HL-60 (cell line): ENCODE results near the gene MYO7A.

Source experiments
- DNase-seq, 2 experiments: peaks; one replicate each; pipeline ENCODE4 v3.0.0-alpha.2; 2010 to 2020; ENCODE audit warnings: low read depth in 1 of 2, low spot score in 1 of 2
- H3K27ac ChIP-seq: fragments of 250-450 bp; sonication (Bioruptor Pico); replicated peaks from 2 replicates; pipeline ENCODE4 v1.5.1; 2020; ENCODE audit warnings: mild to moderate bottlenecking, moderate library complexity
- H3K27me3 ChIP-seq: fragments of 250-450 bp; sonication (Bioruptor Pico); 2 replicates; pipeline ENCODE4 v1.5.1; 2021; ENCODE audit warnings: mild to moderate bottlenecking, moderate library complexity; ENCODE audit not compliant: insufficient read depth, poor library complexity, severe bottlenecking
- H3K4me3 ChIP-seq: replicated peaks from 2 replicates; pipeline ENCODE4 v1.5.1; 2011; ENCODE audit warnings: mild to moderate bottlenecking, control low read depth, low read length; ENCODE audit not compliant: insufficient read depth
- GABPA ChIP-seq: IDR thresholded peaks from 2 replicates; pipeline ENCODE4 v1.6.1; 2012; ENCODE audit warnings: low read depth
- POLR2AphosphoS5 ChIP-seq: IDR thresholded peaks from 2 replicates; pipeline ENCODE4 v1.6.1; 2012; ENCODE audit warnings: low read depth
- SPI1 ChIP-seq: IDR thresholded peaks from 2 replicates; pipeline ENCODE4 v1.6.1; 2012; ENCODE audit warnings: low read depth, mild to moderate bottlenecking, borderline replicate concordance
- TF ChIP-seq, protein P1 (sequence below): IDR thresholded peaks from 2 replicates; pipeline ENCODE4 v1.6.1; 2012; ENCODE audit warnings: low read depth; ENCODE audit not compliant: insufficient replicate concordance
- TF ChIP-seq, protein P2 (sequence below): IDR thresholded peaks from one replicate; pipeline ENCODE4 v1.5.1; 2011; ENCODE audit warnings: low read length, control low read depth, inconsistent platforms; ENCODE audit not compliant: insufficient read depth

Gene MYO7A

DNA sequence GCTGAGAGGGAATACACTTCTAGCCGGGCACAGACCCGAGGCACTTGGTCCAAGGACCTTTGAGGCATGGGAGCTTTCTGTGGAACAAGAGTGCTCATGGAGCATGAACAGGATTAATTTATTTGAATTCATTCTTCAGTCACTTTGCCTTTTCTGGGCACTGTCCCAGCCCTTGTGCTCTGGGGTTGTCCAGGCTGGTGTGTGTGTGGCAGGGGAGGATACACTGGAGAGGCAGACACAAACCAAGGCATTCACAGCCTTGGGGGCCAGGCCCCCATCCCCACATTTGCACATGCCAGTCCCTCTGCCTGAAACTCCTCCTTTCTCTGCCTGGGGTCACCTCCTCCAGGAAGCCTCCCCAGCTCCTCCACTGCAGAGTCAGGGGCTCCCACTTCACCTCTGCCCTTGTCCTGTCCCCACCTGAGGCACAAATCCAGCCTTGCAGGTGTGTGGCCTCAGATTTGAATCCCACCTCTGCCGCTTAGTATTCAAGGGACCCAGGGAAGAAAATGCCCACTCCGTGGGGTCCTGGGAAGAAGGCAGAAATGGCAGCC, 55.5 kb downstream of the MYO7A start:
- Histone ChIP-seq H3K4me3 (no peak overlapping the region), H3K27me3 (no peaks in the 10 kb centered on the region), H3K27ac (no peak overlapping the region)
- TF ChIP-seq POLR2AphosphoS5 (no peak), GABPA (no peak), SPI1 (no peak)
- TF ChIP-seq, protein P1, sequence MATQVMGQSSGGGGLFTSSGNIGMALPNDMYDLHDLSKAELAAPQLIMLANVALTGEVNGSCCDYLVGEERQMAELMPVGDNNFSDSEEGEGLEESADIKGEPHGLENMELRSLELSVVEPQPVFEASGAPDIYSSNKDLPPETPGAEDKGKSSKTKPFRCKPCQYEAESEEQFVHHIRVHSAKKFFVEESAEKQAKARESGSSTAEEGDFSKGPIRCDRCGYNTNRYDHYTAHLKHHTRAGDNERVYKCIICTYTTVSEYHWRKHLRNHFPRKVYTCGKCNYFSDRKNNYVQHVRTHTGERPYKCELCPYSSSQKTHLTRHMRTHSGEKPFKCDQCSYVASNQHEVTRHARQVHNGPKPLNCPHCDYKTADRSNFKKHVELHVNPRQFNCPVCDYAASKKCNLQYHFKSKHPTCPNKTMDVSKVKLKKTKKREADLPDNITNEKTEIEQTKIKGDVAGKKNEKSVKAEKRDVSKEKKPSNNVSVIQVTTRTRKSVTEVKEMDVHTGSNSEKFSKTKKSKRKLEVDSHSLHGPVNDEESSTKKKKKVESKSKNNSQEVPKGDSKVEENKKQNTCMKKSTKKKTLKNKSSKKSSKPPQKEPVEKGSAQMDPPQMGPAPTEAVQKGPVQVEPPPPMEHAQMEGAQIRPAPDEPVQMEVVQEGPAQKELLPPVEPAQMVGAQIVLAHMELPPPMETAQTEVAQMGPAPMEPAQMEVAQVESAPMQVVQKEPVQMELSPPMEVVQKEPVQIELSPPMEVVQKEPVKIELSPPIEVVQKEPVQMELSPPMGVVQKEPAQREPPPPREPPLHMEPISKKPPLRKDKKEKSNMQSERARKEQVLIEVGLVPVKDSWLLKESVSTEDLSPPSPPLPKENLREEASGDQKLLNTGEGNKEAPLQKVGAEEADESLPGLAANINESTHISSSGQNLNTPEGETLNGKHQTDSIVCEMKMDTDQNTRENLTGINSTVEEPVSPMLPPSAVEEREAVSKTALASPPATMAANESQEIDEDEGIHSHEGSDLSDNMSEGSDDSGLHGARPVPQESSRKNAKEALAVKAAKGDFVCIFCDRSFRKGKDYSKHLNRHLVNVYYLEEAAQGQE: no peak
- TF ChIP-seq, protein P2, sequence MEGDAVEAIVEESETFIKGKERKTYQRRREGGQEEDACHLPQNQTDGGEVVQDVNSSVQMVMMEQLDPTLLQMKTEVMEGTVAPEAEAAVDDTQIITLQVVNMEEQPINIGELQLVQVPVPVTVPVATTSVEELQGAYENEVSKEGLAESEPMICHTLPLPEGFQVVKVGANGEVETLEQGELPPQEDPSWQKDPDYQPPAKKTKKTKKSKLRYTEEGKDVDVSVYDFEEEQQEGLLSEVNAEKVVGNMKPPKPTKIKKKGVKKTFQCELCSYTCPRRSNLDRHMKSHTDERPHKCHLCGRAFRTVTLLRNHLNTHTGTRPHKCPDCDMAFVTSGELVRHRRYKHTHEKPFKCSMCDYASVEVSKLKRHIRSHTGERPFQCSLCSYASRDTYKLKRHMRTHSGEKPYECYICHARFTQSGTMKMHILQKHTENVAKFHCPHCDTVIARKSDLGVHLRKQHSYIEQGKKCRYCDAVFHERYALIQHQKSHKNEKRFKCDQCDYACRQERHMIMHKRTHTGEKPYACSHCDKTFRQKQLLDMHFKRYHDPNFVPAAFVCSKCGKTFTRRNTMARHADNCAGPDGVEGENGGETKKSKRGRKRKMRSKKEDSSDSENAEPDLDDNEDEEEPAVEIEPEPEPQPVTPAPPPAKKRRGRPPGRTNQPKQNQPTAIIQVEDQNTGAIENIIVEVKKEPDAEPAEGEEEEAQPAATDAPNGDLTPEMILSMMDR: no peak
- DNase-seq: no peak

DNA sequence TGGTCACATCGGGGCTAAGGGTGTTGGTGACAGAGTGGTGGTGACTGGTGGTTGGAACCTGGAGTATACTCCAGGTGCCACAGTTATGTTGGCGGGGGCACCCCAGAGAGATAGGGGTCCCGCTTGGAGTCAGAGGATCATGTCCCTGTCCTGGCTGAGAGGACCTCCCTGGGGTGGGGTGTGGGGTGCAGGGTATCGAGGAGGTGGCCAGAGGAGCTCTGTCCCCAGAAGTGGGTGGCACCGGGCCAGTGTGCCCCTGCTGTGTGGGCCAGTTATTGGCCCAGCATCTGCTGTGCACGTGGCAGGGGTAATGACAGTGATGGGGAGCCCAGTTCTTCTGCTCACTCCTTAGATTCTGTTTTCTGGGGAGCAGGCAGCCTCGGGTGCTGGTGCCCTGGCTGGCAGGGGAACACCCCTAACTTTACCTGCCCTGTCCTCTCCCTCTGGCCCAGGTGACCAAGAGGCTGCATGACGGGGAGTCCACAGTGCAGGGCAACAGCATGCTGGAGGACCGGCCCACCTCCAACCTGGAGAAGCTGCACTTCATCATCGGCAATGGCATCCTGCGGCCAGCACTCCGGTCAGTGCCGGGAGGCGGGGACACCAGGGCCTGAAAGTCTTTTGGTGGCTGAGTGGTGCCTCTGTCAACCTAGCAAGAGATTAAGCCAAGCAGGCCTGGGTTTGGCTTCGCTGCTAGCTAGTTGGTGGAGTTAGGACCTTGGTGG, 56.3 kb downstream of the MYO7A start:
- TF ChIP-seq GABPA (no peak), POLR2AphosphoS5 (no peak), SPI1 (no peak)
- TF ChIP-seq, protein P2: no peak
- TF ChIP-seq, protein P1: no peak
- H3K4me3 ChIP-seq: no peak overlapping the region
- no peak overlapping the region for H3K27ac ChIP-seq
- no peaks in the 10 kb centered on the region for H3K27me3 ChIP-seq
- no peak for DNase-seq

DNA sequence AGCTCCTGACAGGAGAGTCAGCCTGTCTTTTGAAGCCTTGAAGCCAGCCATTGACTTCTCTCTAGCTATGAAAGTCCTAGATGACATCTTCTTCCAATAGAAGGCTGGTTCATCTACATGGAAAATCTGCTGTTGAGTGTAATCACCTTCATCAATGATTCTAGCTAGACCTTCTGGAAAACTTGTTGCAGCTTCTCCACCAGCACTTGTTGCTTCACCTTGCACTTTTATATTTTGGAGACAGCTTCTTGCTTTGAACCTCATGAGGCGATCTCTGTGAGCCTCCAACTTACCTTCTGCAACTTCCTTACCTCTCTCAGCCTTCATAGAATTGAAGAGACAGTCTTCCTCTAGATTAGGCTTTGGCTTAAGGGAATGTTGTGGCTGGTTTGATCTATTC, 58.3 kb downstream of the MYO7A start:
- no peak for DNase-seq
- TF ChIP-seq SPI1: no peak
- TF ChIP-seq, protein P1: no peak
- TF ChIP-seq, protein P2: no peak
- TF ChIP-seq POLR2AphosphoS5: no peak
- no peak for TF ChIP-seq GABPA
- Histone ChIP-seq H3K27ac (no peak overlapping the region), H3K4me3 (no peak overlapping the region), H3K27me3 (no peaks in the 10 kb centered on the region)
